Measurements from ENCODE around the gene ISG15. TPM values are rescaled to one million over a fixed set of nuclear protein-coding genes. Genes with fewer than 3 reads are reported as not detected.

Gene ISG15
- total and polyA plus RNA-seq, 10 donors, result 23.3 to 230 (median 58.8) TPM

DNA sequence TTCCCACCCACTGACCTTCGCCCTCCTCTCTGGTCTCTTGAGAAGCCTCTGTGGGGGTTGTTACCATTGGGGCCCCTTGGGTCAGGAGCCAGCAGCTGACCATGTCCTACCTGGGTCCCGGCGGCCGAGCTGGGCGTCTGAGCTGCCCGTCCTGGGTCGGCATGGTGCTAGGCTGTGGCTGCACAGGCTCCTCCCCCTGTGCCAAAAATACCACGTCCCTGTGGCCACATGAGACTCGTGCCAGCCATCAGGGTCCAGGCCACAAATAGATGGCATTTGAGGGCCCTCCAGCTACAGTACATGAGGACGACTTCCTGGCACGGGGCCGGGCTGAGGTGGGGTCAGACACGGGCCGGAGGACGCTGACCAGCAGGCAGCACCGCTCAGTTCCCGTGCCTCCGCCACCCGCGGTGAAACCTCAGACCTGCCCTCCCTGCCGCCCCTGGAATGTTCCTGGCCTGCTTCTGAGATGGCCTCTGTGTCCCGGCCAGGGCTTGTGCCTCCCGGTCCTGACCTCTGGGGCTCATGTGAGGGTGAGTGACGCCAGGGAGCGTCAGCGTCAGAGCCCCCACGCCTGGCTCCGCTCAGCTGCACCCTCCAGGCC is 31.2 kb upstream of the ISG15 start, which contains the start of gene PERM1:
PERM1 (minus strand) TSS at position 139 of the 604 bp plus-strand sequence. CDS start 1,064 bp downstream, outside the sequence.
- intact Hi-C loops (cut with DNase I; ENCODE audit: low total_unique reads), result no loop called here
- Histone ChIP-seq H3K4me1 (peaks cover 0 to 9% (median 4%) of the 10 kb centered on the region in 6 donors), H3K4me3 (no peak within 1 kb of the TSS), H3K36me3 (no peaks in the 10 kb centered on the region), H3K9me3 (no peaks in the 10 kb centered on the region), H3K27me3 (replicated peaks in 1 of 7) (peaks cover 0 to 80% (median 19%) of the 10 kb centered on the region in 7 donors), H3K27ac (no peak within 1 kb of the TSS)
- no peak for DNase-seq
- TF ChIP-seq POLR2A (IDR thresholded peaks at IDR 0.05), result no peak
- TF ChIP-seq POLR2AphosphoS5 (IDR thresholded peaks at IDR 0.05), result no peak
- WGBS, 5 donors, result 64 to 73% (median 66%) methylated on average over 19 to 28 of the region's 28 CpGs

DNA sequence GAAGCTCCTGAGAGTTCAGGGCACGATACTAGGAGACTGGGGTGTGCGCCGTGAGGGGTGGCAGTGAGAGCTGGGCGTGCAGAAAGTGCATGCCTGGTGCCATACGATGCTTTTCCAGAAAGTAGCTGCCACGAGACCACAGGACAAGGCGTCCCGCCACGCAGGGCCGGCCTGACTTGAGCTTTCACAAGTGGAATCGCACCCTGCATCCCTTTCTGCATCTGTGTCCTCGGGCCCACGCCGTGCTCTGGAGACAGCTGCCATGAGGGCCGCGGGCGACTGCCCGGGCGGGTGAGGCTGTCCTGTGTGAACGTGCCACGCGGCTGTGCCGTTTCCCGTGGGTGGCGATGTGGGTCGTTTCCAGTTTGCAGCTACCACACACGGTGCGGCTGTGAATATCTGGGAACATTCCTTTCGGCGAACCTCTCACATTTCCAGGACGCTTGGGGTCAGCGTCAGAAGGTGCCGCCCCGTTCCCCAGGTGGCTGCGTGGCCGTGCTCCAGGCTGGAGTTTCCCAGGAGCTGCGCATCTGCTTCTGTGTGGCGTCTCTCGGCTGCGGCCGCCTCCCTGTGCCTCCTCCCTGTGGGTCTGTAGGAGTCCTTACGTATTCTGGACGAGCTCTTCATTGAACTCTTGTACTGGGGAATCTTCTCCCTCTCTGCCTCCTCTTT is 30.4 kb upstream of the ISG15 start:
- Histone ChIP-seq H3K4me1 (peaks cover 0 to 9% (median 4%) of the 10 kb centered on the region in 6 donors), H3K36me3 (no peaks in the 10 kb centered on the region), H3K9me3 (no peaks in the 10 kb centered on the region), H3K27ac (no peak overlapping the region), H3K27me3 (replicated peaks in 1 of 7) (peaks cover 0 to 87% (median 19%) of the 10 kb centered on the region in 7 donors), H3K4me3 (no peak overlapping the region)
- intact Hi-C loops (cut with DNase I; ENCODE audit: low total_unique reads), result no loop called here
- no peak for DNase-seq
- 81 to 84% (median 83%) methylated on average over 41 to 43 of the region's 43 CpGs for WGBS, 5 donors
- TF ChIP-seq, protein P1, sequence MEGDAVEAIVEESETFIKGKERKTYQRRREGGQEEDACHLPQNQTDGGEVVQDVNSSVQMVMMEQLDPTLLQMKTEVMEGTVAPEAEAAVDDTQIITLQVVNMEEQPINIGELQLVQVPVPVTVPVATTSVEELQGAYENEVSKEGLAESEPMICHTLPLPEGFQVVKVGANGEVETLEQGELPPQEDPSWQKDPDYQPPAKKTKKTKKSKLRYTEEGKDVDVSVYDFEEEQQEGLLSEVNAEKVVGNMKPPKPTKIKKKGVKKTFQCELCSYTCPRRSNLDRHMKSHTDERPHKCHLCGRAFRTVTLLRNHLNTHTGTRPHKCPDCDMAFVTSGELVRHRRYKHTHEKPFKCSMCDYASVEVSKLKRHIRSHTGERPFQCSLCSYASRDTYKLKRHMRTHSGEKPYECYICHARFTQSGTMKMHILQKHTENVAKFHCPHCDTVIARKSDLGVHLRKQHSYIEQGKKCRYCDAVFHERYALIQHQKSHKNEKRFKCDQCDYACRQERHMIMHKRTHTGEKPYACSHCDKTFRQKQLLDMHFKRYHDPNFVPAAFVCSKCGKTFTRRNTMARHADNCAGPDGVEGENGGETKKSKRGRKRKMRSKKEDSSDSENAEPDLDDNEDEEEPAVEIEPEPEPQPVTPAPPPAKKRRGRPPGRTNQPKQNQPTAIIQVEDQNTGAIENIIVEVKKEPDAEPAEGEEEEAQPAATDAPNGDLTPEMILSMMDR (IDR thresholded peaks at IDR 0.05 in 8 of 11, conservative IDR thresholded peaks at IDR 0.05 in 3 of 11), result no peak

DNA sequence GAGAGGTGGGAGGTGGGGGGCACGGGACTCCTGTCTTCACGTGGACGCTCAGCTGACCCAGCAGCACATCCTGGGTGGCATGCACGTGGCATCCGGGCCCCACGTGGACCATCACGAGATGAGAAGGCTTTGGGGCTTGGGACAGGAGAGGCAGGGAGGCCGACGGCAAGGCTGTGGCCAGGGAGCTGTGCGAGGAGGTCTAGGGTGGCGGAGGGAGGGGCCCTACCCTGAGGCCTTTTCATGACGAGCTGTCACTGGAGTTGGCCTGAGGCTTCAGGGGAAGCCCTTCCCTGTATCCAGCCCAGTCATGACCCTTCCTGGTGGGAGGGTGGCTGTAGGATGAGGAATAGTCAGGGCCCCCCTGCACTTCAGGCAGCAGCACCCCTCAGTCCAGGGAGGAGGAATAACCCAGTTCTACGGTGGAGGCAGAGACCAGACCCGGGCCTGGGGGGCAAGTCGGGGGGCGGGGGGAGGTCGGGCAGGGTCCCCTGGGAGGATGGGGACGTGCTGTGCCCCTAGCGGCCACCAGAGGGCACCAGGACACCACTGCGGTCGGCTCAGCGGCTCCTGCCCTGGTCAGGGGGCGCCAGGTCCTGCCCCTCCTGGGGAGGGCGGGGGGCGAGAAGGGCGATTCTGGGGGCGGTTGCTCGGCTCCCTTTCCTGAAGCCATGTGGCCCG is 29.4 kb upstream of the ISG15 start:
- peak; percentile 87 for DNase-seq
- TF ChIP-seq POLR2A (IDR thresholded peaks at IDR 0.05) (no peak), POLR2AphosphoS5 (IDR thresholded peaks at IDR 0.05) (no peak)
- TF ChIP-seq, protein P1 (IDR thresholded peaks at IDR 0.05 in 8 of 11, conservative IDR thresholded peaks at IDR 0.05 in 3 of 11), result peak; percentile 25 to 96 (median 88)
- intact Hi-C loops (cut with DNase I; ENCODE audit: low total_unique reads), result no loop called here
- WGBS, 5 donors, result 17 to 22% (median 18%) methylated on average over 21 to 29 of the region's 29 CpGs
- Histone ChIP-seq H3K27me3 (replicated peaks in 1 of 7) (peaks cover 0 to 78% (median 14%) of the 10 kb centered on the region in 7 donors), H3K9me3 (no peaks in the 10 kb centered on the region), H3K36me3 (no peaks in the 10 kb centered on the region), H3K4me3 (peak overlapping the region in 1 of 8 donors; percentile 25), H3K4me1 (peaks cover 0 to 9% (median 4%) of the 10 kb centered on the region in 6 donors), H3K27ac (no peak overlapping the region)

DNA sequence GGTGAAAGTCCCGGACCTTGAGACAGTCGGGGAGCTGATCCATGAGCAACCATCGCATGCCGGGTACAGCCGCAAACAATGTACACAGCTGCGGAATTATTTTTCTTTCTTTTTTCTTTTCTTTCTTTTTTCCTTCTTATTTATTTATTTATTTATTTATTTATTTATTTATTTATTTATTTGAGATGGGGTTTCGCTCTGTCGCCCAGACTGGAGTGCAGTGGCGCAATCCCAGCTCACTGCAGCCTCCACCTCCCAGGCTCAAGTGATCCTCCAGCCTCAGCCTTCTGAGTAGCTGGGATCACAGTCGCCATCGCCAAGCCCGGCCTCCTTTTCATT is 28.9 kb upstream of the ISG15 start:
- DNase-seq, result no peak
- Histone ChIP-seq H3K27ac (no peak overlapping the region), H3K36me3 (no peaks in the 10 kb centered on the region), H3K27me3 (replicated peaks in 1 of 7) (peaks cover 0 to 73% (median 14%) of the 10 kb centered on the region in 7 donors), H3K9me3 (no peaks in the 10 kb centered on the region), H3K4me1 (peaks cover 0 to 9% (median 4%) of the 10 kb centered on the region in 6 donors), H3K4me3 (peak overlapping the region in 1 of 8 donors; percentile 25)
- TF ChIP-seq, protein P1 (IDR thresholded peaks at IDR 0.05 in 8 of 11, conservative IDR thresholded peaks at IDR 0.05 in 3 of 11), result peak in 4 of 11 experiments; percentile 7 to 34 (median 20)
- no peak for TF ChIP-seq POLR2AphosphoS5 (IDR thresholded peaks at IDR 0.05)
- intact Hi-C loops (cut with DNase I; ENCODE audit: low total_unique reads), result no loop called here
- WGBS, 5 donors, result 56 to 66% (median 62%) methylated on average over 12 of the region's 12 CpGs
